IMR-90 (cell line): ENCODE data around the gene ITPK1. TPM values are rescaled to one million over a fixed set of nuclear protein-coding genes. Genes with fewer than 3 reads are reported as not detected.

ENCODE experiments used
- ATAC-seq: fragments of 200-7000 bp; cut with Tn5 transposase; 2 replicates; pipeline ENCODE4 v1.9.1; 2020; ENCODE audit warnings: low read depth, mild to moderate bottlenecking, moderate library complexity
- BruUV-seq: library from RNA; stranded (reverse); fragments of 400-500 nt; replicated peaks from 2 replicates; lab custom pipeline; 2021; lab: Mats Ljungman, UMichigan
- CTCF ChIA-PET: fragments of 300-600 bp; formaldehyde crosslinking; extraction: SDS; loops from one replicate; lab custom pipeline; 2021; ENCODE audit warnings: antibody characterized with exemption; lab: Yijun Ruan, JAX
- POLR2A ChIA-PET: fragments of 300-600 bp; sonication (Branson Sonifier 250); formaldehyde crosslinking; loops from one replicate; lab custom pipeline; 2022; ENCODE audit warnings: antibody characterized with exemption; ENCODE audit not compliant: unreplicated experiment; lab: Charles Lee
- DNase-seq: peaks from one replicate; pipeline ENCODE4 v3.0.0; 2013
- H2AFZ ChIP-seq: replicated peaks from 2 replicates; pipeline ENCODE3; 2013; ENCODE audit warnings: low read length, mild to moderate bottlenecking; ENCODE audit not compliant: poor library complexity
- H2AK5ac ChIP-seq: 2 replicates; pipeline ENCODE4 v1.6.1; 2013; ENCODE audit warnings: low read depth, low read length, inconsistent platforms
- H2AK9ac ChIP-seq: replicated peaks from 2 replicates; pipeline ENCODE3; 2013; ENCODE audit warnings: mild to moderate bottlenecking, low read depth, low read length, moderate library complexity; ENCODE audit not compliant: poor library complexity
- H2BK120ac ChIP-seq: 2 replicates; pipeline ENCODE4 v1.6.1; 2013; ENCODE audit warnings: low read depth, low read length, inconsistent platforms
- H2BK15ac ChIP-seq: 3 replicates; pipeline ENCODE4 v1.6.1; 2013; ENCODE audit warnings: low read depth, low read length, inconsistent platforms
- H2BK20ac ChIP-seq: 2 replicates; pipeline ENCODE4 v1.6.1; 2013; ENCODE audit warnings: low read depth, mild to moderate bottlenecking, inconsistent platforms, low read length, moderate library complexity
- H2BK5ac ChIP-seq: 2 replicates; pipeline ENCODE4 v1.6.1; 2013; ENCODE audit warnings: mild to moderate bottlenecking, low read depth, low read length, inconsistent platforms; ENCODE audit not compliant: poor library complexity, severe bottlenecking
- H3K14ac ChIP-seq: replicated peaks from 2 replicates; pipeline ENCODE4 v1.6.1; 2013; ENCODE audit warnings: low read depth, low read length, inconsistent platforms
- H3K18ac ChIP-seq: 2 replicates; pipeline ENCODE4 v1.6.1; 2013; ENCODE audit warnings: low read depth, low read length, control low read depth
- H3K23ac ChIP-seq: 2 replicates; pipeline ENCODE4 v1.6.1; 2013; ENCODE audit warnings: low read depth, low read length, inconsistent platforms
- H3K27ac ChIP-seq: 2 replicates; pipeline ENCODE4 v1.5.1; 2013; ENCODE audit warnings: mild to moderate bottlenecking, control low read depth, low read length; ENCODE audit not compliant: insufficient read depth
- H3K27me3 ChIP-seq: 2 replicates; pipeline ENCODE4 v1.6.1; 2013; ENCODE audit warnings: low read length; ENCODE audit not compliant: control insufficient read depth, insufficient read depth
- H3K36me3 ChIP-seq: 2 replicates; pipeline ENCODE4 v1.6.1; 2013; ENCODE audit warnings: low read length, mixed read lengths; ENCODE audit not compliant: control insufficient read depth, insufficient read depth
- H3K4ac ChIP-seq: 2 replicates; pipeline ENCODE4 v1.6.1; 2013; ENCODE audit warnings: low read depth, low read length, inconsistent platforms
- H3K4me1 ChIP-seq: 2 replicates; pipeline ENCODE4 v1.6.1; 2013; ENCODE audit warnings: low read length, mixed read lengths; ENCODE audit not compliant: control insufficient read depth, insufficient read depth
- H3K4me2 ChIP-seq: 2 replicates; pipeline ENCODE4 v1.6.1; 2013; ENCODE audit warnings: low read depth, mild to moderate bottlenecking, control low read depth, low read length, moderate library complexity
- H3K4me3 ChIP-seq: 2 replicates; pipeline ENCODE4 v1.5.1; 2013; ENCODE audit warnings: low read depth, mild to moderate bottlenecking, control low read depth, low read length, moderate library complexity; ENCODE audit not compliant: insufficient read depth
- H3K56ac ChIP-seq: 2 replicates; pipeline ENCODE4 v1.6.1; 2013; ENCODE audit warnings: low read length, inconsistent platforms; ENCODE audit not compliant: insufficient read depth; ENCODE audit errors: extremely low read depth
- H3K79me1 ChIP-seq, 2 experiments: 2 replicates each; pipeline ENCODE4 v1.6.1; 2013; ENCODE audit warnings: low read length in 2 of 2, inconsistent platforms in 1 of 2, low read depth in 1 of 2
- H3K9ac ChIP-seq: 2 replicates; pipeline ENCODE4 v1.6.1; 2013; ENCODE audit warnings: low read depth, low read length, control low read depth
- H3K9me1 ChIP-seq: 2 replicates; pipeline ENCODE4 v1.6.1; 2013; ENCODE audit warnings: low read length, inconsistent platforms; ENCODE audit not compliant: insufficient read depth
- H3K9me3 ChIP-seq: 2 replicates; pipeline ENCODE4 v1.6.1; 2013; ENCODE audit warnings: low read length; ENCODE audit not compliant: control insufficient read depth, insufficient read depth
- H4K20me1 ChIP-seq: 2 replicates; pipeline ENCODE4 v1.6.1; 2013; ENCODE audit warnings: low read length, inconsistent platforms; ENCODE audit not compliant: insufficient read depth
- H4K5ac ChIP-seq: 2 replicates; pipeline ENCODE4 v1.6.1; 2013; ENCODE audit warnings: mild to moderate bottlenecking, low read depth, low read length, control low read depth
- H4K8ac ChIP-seq, 2 experiments: 2 replicates each; pipeline ENCODE4 v1.6.1; 2013; ENCODE audit warnings: low read depth in 2 of 2, low read length in 2 of 2, control low read depth in 1 of 2, inconsistent platforms in 1 of 2
- H4K91ac ChIP-seq: 2 replicates; pipeline ENCODE4 v1.6.1; 2013; ENCODE audit warnings: low read depth, low read length, inconsistent platforms; ENCODE audit not compliant: insufficient read depth
- BHLHE40 ChIP-seq: fragments of 150-350 bp; IDR thresholded peaks from 2 replicates; pipeline ENCODE4 v1.6.1; 2016; ENCODE audit warnings: mild to moderate bottlenecking, low read depth, low read length
- CEBPB ChIP-seq: IDR thresholded peaks from 2 replicates; pipeline ENCODE4 v1.6.1; 2012; ENCODE audit warnings: low read depth, low read length, improper control_type of control experiment
- CHD1 ChIP-seq: IDR thresholded peaks from 2 replicates; pipeline ENCODE4 v1.6.1; 2012; ENCODE audit warnings: low read depth, low read length, improper control_type of control experiment
- CTCF ChIP-seq: conservative IDR thresholded peaks from 2 replicates; pipeline ENCODE4 v1.5.1; 2012; ENCODE audit warnings: mild to moderate bottlenecking, low read depth, low read length, improper control_type of control experiment
- ELK1 ChIP-seq: fragments of 150-350 bp; IDR thresholded peaks from 2 replicates; pipeline ENCODE4 v1.6.1; 2016; ENCODE audit warnings: low read depth, mild to moderate bottlenecking, low read length, moderate library complexity, borderline replicate concordance
- FOS ChIP-seq: fragments of 150-350 bp; IDR thresholded peaks from 2 replicates; pipeline ENCODE4 v1.6.1; 2016; ENCODE audit warnings: low read depth, low read length
- MAFK ChIP-seq: IDR thresholded peaks from 2 replicates; pipeline ENCODE4 v1.6.1; 2012; ENCODE audit warnings: low read depth, low read length, improper control_type of control experiment
- MAZ ChIP-seq: IDR thresholded peaks from 2 replicates; pipeline ENCODE4 v1.6.1; 2012; ENCODE audit warnings: low read depth, mild to moderate bottlenecking, low read length, improper control_type of control experiment, moderate library complexity, borderline replicate concordance
- MXI1 ChIP-seq: IDR thresholded peaks from 2 replicates; pipeline ENCODE4 v1.6.1; 2012; ENCODE audit warnings: low read depth, mild to moderate bottlenecking, low read length, moderate library complexity, borderline replicate concordance
- NFE2L2 ChIP-seq: fragments of 150-350 bp; IDR thresholded peaks from 2 replicates; pipeline ENCODE4 v1.6.1; 2016; ENCODE audit warnings: low read depth, mild to moderate bottlenecking, low read length
- POLR2A ChIP-seq: IDR thresholded peaks from 2 replicates; pipeline ENCODE4 v1.6.1; 2012; ENCODE audit warnings: mild to moderate bottlenecking, low read depth, low read length
- RAD21 ChIP-seq: IDR thresholded peaks from 2 replicates; pipeline ENCODE4 v1.6.1; 2012; ENCODE audit warnings: low read length, improper control_type of control experiment
- RCOR1 ChIP-seq: IDR thresholded peaks from 2 replicates; pipeline ENCODE4 v1.6.1; 2012; ENCODE audit warnings: mild to moderate bottlenecking, low read length, improper control_type of control experiment; ENCODE audit not compliant: insufficient replicate concordance
- RFX5 ChIP-seq: IDR thresholded peaks from 2 replicates; pipeline ENCODE4 v1.8.0; 2012; ENCODE audit warnings: low read depth, mild to moderate bottlenecking, low read length, moderate library complexity
- SMC3 ChIP-seq: fragments of 150-350 bp; IDR thresholded peaks from 2 replicates; pipeline ENCODE4 v1.6.1; 2016; ENCODE audit warnings: low read depth, mild to moderate bottlenecking, antibody characterized with exemption, low read length, moderate library complexity
- USF2 ChIP-seq: fragments of 150-350 bp; IDR thresholded peaks from 2 replicates; pipeline ENCODE4 v1.6.1; 2017; ENCODE audit warnings: mild to moderate bottlenecking, antibody characterized with exemption, low read length, low read depth
- WGBS, 2 experiments: methylation state at CpG; one replicate each; pipeline versions ENCODE4 v1.1.5 to v1.1.7; 2013; ENCODE audit warnings: missing lambda C conversion rate in 2 of 2; ENCODE audit not compliant: insufficient read length in 1 of 2; ENCODE audit errors: extremely low coverage in 2 of 2; 5-methylcytosine and 5-hydroxymethylcytosine counted together
- dilution Hi-C: fragments of 300-500 bp; cut with HindIII; formaldehyde crosslinking; loops from one replicate; pipeline ENCODE4 v1.14.3; 2018; ENCODE audit warnings: low sequenced_read_pairs; ENCODE audit not compliant: unreplicated experiment
- in situ Hi-C: fragments of 300-500 bp; cut with MboI; formaldehyde crosslinking; loops from 3 replicates; pipeline ENCODE4 v1.14.3; 2019; ENCODE audit warnings: low sequenced_read_pairs, inconsistent platforms, mixed read lengths
- intact Hi-C: fragments of 100-400 bp; cut with micrococcal nuclease; formaldehyde crosslinking; loops from 2 replicates; pipeline ENCODE4 v1.10.0; 2022
- polyA plus RNA-seq, 3 experiments: library from polyadenylated mRNA; depleted of rRNA; stranded (reverse); fragments of >200 nt; gene quantifications; 2 replicates each; pipeline ENCODE4 v1.2.3, GENCODE V29; 2012; ENCODE audit warnings: low replicate concordance in 1 of 3
- total RNA-seq: library from RNA; depleted of rRNA; stranded (reverse); fragments of >200 nt; gene quantifications from 2 replicates; pipeline ENCODE4 v1.2.3, GENCODE V29; 2012

Gene ITPK1
- total and polyA plus RNA-seq, 2 of the 4 experiments (the other 2 are of a cell fraction): 21.7 to 26.9 TPM

- intact Hi-C loops: no loop called here
- H2AFZ ChIP-seq: no peak overlapping the region
- H3K9me3 ChIP-seq: no peaks in the 10 kb centered on the region
- H2BK5ac ChIP-seq: no peak overlapping the region
- H3K56ac ChIP-seq: no peak overlapping the region
- H2BK20ac ChIP-seq: no peak overlapping the region
- H3K79me1 ChIP-seq: 0 out of 4 replicates have a peak, but pooled peaks cover 0 to 3% of the 10 kb centered on the region in 2 experiments
- no CpG with 5 or more reads among the region's 12 CpGs for WGBS, 2 experiments
- H3K14ac ChIP-seq: no peak overlapping the region
- ChIA-PET POLR2A (no interaction called here), CTCF (no interaction called here)
- no peaks in the 10 kb centered on the region for H3K27me3 ChIP-seq
- ATAC-seq (no peak), DNase-seq (no peak)
- H2BK120ac ChIP-seq: no peak overlapping the region
- peaks cover 8% of the 10 kb centered on the region for H3K9me1 ChIP-seq
- dilution Hi-C loops: no loop called here
- H4K20me1 ChIP-seq: no peaks in the 10 kb centered on the region
- no peak overlapping the region for H3K4ac ChIP-seq
- no peaks in the 10 kb centered on the region for H3K36me3 ChIP-seq
- no peak overlapping the region for H2BK15ac ChIP-seq
- H3K18ac ChIP-seq: no peak overlapping the region
- TF ChIP-seq MAZ: no peak
- TF ChIP-seq SMC3: no peak
- no peak for TF ChIP-seq BHLHE40
- no peak for TF ChIP-seq FOS
- no peak for TF ChIP-seq USF2
- TF ChIP-seq CHD1: no peak
- TF ChIP-seq CEBPB: no peak
- no peak for TF ChIP-seq ELK1
- TF ChIP-seq POLR2A: no peak
- no peak for TF ChIP-seq MAFK
- TF ChIP-seq RAD21: no peak
- no peak for TF ChIP-seq MXI1
- TF ChIP-seq NFE2L2: no peak
- no peak for TF ChIP-seq CTCF
- no peak for TF ChIP-seq RCOR1
- no peak for TF ChIP-seq RFX5
- H3K4me3 ChIP-seq: no peak overlapping the region
- H3K23ac ChIP-seq: no peak overlapping the region
- H4K91ac ChIP-seq: no peak overlapping the region
- BruUV-seq: no TSS peak
- H2AK5ac ChIP-seq: peak overlapping the region; percentile 15; the same call in 1 of the 2 replicates
- in situ Hi-C loops: no loop called here
- peaks cover 12% of the 10 kb centered on the region for H3K4me1 ChIP-seq
- no peak overlapping the region for H4K5ac ChIP-seq
- H3K27ac ChIP-seq: no peak overlapping the region
- no peak overlapping the region for H2AK9ac ChIP-seq
- no peak overlapping the region for H3K9ac ChIP-seq
- H3K4me2 ChIP-seq: no peak overlapping the region
- no peak overlapping the region for H4K8ac ChIP-seq
Observed at GRCh38 chr14:93072659-93073357, 42.9 kb downstream of the ITPK1 start.
